Upper lobe of left lung (tissue), 6 donors: Measurements from ENCODE around the gene KRT86. TPM values are rescaled to one million over a fixed set of nuclear protein-coding genes. Genes with fewer than 3 reads are reported as not detected.
A peak's percentile ranks its signal among the peaks of the same experiment; 100 is the strongest.
"Not testable (repeated sequence)": the region's sequence is repeated elsewhere in the genome, so short reads cannot be mapped to it uniquely, and the experiment has no call there.

Experiments
- ATAC-seq, 2 donors: fragments of 200-7000 bp; cut with Tn5 transposase; one replicate each; pipeline ENCODE4 v1.9.1; 2022; ENCODE audit warnings: mild to moderate bottlenecking in 2 of 2, moderate library complexity in 2 of 2; ENCODE audit not compliant: low FRiP score in 2 of 2
- DNase-seq, 2 donors: peaks; one replicate each; pipeline ENCODE4 v3.0.0-alpha.2; 2019 to 2020
- H3K27ac ChIP-seq, 4 donors: fragments of 200-600 bp; sonication (generic); one replicate each; pipeline ENCODE4 v1.5.1; 2016 to 2019
- H3K27me3 ChIP-seq, 4 donors: fragments of 200-600 bp; sonication (generic); one replicate each; pipeline ENCODE4 v1.5.1; 2017 to 2019
- H3K36me3 ChIP-seq, 4 donors: fragments of 200-600 bp; sonication (generic); one replicate each; pipeline ENCODE4 v1.5.1; 2016 to 2019
- H3K4me1 ChIP-seq, 4 donors: fragments of 200-600 bp; sonication (generic); one replicate each; pipeline ENCODE4 v1.5.1; 2018 to 2019
- H3K4me3 ChIP-seq, 4 donors: fragments of 200-600 bp; sonication (generic); one replicate each; pipeline ENCODE4 v1.5.1; 2017 to 2019; ENCODE audit warnings: mild to moderate bottlenecking in 2 of 4, moderate library complexity in 1 of 4
- H3K9me3 ChIP-seq, 4 donors: fragments of 200-600 bp; sonication (generic); one replicate each; pipeline ENCODE4 v1.5.1; 2018 to 2019
- EP300 ChIP-seq, 4 donors: sonication (generic); formaldehyde crosslinking; IDR thresholded peaks; one replicate each; pipeline ENCODE4 v1.5.1; 2017; ENCODE audit warnings: antibody characterized with exemption in 4 of 4, control low read depth in 2 of 4
- POLR2A ChIP-seq, 4 donors: fragments of 450-650 bp; IDR thresholded peaks; one replicate each; pipeline ENCODE4 v1.5.1; 2016 to 2017; ENCODE audit warnings: antibody characterized with exemption in 4 of 4, mild to moderate bottlenecking in 2 of 4
- POLR2AphosphoS5 ChIP-seq, 2 donors: sonication (generic); formaldehyde crosslinking; IDR thresholded peaks; one replicate each; pipeline ENCODE4 v1.5.1; 2017; ENCODE audit warnings: antibody characterized with exemption in 2 of 2
- WGBS, 2 donors: methylation state at CpG; one replicate each; pipeline ENCODE4 v1.1.5; 2017 to 2018; 5-methylcytosine and 5-hydroxymethylcytosine counted together
- total RNA-seq, 6 donors: library from RNA; depleted of rRNA in 4 of 6; stranded (reverse); fragments of >200 nt in 4 of 6; gene quantifications; one replicate each; pipeline versions ENCODE4 v1.1.0 to v1.2.1, GENCODE V29; 2016 to 2021
- TF ChIP-seq, protein P1 (sequence below), 6 experiments: fragments of 450-650 bp in 4 of 6; fragments of 200-600 bp in 2 of 6; sonication (generic) in 2 of 6; IDR thresholded peaks; one replicate each; pipeline ENCODE4 v1.5.1; 2016 to 2019; ENCODE audit warnings: antibody characterized with exemption in 6 of 6
- donor health status: DM: no; HTN: no; CAD: no; lungs with moderate emphysema.
- donor health status: DM: no; HTN: yes; CAD: no; lungs with severe emphysema.

Gene KRT86
- total RNA-seq, 6 donors from 2014 or later: 0.30 to 1.5 (median 0.93) TPM; not detected in 2

DNA sequence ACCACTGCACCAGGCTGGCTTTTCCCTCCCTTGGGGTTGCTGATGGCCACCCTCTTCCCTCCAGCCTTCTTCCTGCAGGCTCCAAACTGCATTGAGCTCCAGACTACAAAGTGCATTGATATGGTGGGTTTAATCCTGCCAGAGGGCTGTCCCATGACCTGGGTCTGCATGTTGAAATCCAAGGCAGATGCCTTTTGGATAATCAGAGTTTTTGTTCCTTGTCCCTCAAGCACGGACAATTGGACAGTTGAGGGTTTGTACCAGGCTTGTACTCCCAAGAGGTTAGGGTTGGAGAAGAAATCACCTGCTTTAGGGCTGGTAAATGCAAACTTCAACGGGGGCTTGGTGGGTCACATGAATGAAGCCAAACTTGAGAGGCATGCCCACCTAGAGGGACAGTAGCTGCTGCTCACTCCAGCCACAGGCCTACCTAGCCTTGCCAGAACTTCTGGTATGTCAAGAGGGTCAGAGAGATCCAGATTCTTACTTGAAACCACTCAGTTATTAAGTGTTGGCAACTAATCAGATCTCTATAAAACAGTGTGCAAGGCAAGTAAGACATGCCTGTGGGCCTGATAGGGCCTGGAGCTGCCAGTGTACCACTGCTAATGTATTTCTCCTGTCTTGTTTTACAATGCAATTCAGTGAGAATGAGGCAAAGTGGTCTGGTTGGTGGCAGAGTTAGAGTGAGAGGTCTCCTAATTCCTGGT, 68.5 kb downstream of the KRT86 start:
- Histone ChIP-seq H3K4me3 (no peak overlapping the region), H3K27me3 (no peaks in the 10 kb centered on the region), H3K4me1 (peaks cover 0 to 4% (median 4%) of the 10 kb centered on the region in 4 donors), H3K9me3 (peaks cover 0 to 10% (median 0%) of the 10 kb centered on the region in 4 donors), H3K27ac (no peak overlapping the region), H3K36me3 (no peaks in the 10 kb centered on the region)
- TF ChIP-seq, protein P1, sequence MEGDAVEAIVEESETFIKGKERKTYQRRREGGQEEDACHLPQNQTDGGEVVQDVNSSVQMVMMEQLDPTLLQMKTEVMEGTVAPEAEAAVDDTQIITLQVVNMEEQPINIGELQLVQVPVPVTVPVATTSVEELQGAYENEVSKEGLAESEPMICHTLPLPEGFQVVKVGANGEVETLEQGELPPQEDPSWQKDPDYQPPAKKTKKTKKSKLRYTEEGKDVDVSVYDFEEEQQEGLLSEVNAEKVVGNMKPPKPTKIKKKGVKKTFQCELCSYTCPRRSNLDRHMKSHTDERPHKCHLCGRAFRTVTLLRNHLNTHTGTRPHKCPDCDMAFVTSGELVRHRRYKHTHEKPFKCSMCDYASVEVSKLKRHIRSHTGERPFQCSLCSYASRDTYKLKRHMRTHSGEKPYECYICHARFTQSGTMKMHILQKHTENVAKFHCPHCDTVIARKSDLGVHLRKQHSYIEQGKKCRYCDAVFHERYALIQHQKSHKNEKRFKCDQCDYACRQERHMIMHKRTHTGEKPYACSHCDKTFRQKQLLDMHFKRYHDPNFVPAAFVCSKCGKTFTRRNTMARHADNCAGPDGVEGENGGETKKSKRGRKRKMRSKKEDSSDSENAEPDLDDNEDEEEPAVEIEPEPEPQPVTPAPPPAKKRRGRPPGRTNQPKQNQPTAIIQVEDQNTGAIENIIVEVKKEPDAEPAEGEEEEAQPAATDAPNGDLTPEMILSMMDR (IDR thresholded peaks at IDR 0.05): no peak
- no peak for TF ChIP-seq EP300 (IDR thresholded peaks at IDR 0.05)
- no peak for TF ChIP-seq POLR2A (IDR thresholded peaks at IDR 0.05)
- no peak for DNase-seq
- WGBS, 2 donors: 75 to 76% methylated on average over 2 of the region's 2 CpGs
- peak; percentile 6 to 13 for ATAC-seq

DNA sequence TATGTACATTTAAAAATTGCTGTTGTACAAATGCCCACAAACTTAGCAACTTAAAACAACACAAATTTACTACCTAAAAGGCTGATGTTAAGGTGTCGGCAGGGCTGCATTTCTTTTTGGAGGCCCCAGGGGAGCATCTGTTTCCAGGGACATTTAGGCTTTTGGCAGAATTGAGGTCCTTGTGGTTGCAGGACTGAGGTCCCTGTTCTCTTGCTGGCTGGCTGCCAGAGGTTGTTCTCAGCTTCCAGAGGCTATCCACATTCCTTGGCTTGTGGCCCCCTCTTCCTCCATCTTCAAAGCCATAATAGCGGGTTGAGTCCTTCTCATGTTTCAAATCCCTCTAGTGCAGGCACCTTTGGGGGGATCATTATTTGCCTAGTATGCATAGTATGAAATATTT, 69.1 kb downstream of the KRT86 start:
- peaks cover 0 to 4% (median 4%) of the 10 kb centered on the region in 4 donors for H3K4me1 ChIP-seq
- H3K9me3 ChIP-seq: peaks cover 0 to 10% (median 0%) of the 10 kb centered on the region in 4 donors
- ATAC-seq: no peak
- 89 to 95% methylated on average over 2 of the region's 2 CpGs for WGBS, 2 donors
- H3K27ac ChIP-seq: no peak overlapping the region
- H3K4me3 ChIP-seq: no peak overlapping the region
- no peaks in the 10 kb centered on the region for H3K36me3 ChIP-seq
- DNase-seq: no peak
- TF ChIP-seq, protein P1 (IDR thresholded peaks at IDR 0.05): no peak
- no peak for TF ChIP-seq POLR2AphosphoS5 (IDR thresholded peaks at IDR 0.05)
- TF ChIP-seq EP300 (IDR thresholded peaks at IDR 0.05): no peak
- TF ChIP-seq POLR2A (IDR thresholded peaks at IDR 0.05): no peak
- H3K27me3 ChIP-seq: no peaks in the 10 kb centered on the region

DNA sequence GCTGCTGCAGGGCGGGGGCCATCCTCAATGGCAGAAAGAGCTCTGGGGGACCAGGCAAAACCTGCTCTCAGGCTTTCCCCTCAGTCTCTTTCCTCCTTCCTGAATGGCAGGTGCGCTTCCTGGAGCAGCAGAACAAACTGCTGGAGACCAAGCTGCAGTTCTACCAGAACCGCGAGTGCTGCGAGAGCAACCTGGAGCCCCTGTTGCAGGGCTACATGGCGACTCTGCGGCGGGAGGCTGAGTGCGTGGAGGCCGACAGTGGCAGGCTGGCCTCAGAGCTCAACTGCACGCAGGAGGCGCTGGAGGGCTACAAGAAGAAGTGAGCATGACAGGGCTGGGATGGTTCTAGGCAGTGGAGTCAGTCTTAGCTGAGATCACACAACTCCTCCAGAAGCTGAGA, 69.7 kb downstream of the KRT86 start:
- WGBS, 2 donors: 79 to 93% methylated on average over 10 to 12 of the region's 12 CpGs
- Histone ChIP-seq H3K27ac (no peak overlapping the region), H3K36me3 (no peaks in the 10 kb centered on the region), H3K9me3 (peaks cover 0 to 10% (median 0%) of the 10 kb centered on the region in 4 donors), H3K4me3 (no peak overlapping the region), H3K27me3 (no peaks in the 10 kb centered on the region), H3K4me1 (peaks cover 0 to 4% (median 4%) of the 10 kb centered on the region in 4 donors)
- ATAC-seq (no peak), DNase-seq (no peak)
- TF ChIP-seq, protein P1 (IDR thresholded peaks at IDR 0.05): no peak
- TF ChIP-seq POLR2AphosphoS5 (IDR thresholded peaks at IDR 0.05) (no peak), EP300 (IDR thresholded peaks at IDR 0.05) (no peak), POLR2A (IDR thresholded peaks at IDR 0.05) (no peak)

DNA sequence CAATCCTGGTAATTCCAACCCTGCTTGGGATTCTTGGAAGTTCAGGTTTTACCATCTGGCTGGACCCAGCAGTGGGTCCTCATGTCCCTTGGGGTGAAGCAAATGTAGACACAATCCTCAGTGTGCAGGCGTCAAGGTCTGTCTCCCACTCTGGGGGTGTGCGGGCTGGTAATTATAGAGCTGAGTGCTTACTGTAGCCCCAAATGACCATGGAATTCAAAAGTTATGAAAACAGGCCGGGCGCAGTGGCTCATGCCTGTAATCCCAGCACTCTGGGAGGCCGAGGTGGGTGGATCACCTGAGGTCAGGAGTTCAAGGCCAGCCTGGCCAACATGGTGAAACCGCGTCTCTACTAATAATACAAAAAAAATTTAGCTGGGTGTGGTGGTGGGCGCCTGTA, 70.6 kb downstream of the KRT86 start:
- DNase-seq, ATAC-seq, H3K27ac ChIP-seq, H3K9me3 ChIP-seq, H3K4me1 ChIP-seq, H3K27me3 ChIP-seq, H3K4me3 ChIP-seq, H3K36me3 ChIP-seq: not testable (repeated sequence)
- WGBS, 2 donors: 84 to 91% methylated on average over 7 to 8 of the region's 8 CpGs

DNA sequence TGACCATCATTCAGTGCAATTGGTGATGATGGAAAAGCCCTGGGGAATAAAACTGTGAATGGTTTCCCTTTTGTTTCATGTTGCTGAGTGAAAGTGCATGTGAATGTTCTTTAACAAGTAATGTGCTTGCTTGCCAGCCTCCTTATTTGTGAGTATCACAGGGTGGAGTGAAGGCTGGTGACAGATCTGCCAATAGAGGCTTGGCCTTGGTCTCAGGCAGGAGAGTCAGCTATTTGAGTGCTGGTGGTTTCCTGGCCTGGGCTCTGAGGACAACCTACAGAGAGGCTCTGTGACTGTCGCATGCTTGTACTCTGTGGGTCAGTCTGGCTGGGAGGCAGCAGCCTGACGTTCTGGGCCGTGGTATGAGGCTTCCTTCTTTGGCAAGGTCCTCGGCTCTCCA, 72.1 kb downstream of the KRT86 start:
- Histone ChIP-seq H3K9me3 (peaks cover 0 to 10% (median 0%) of the 10 kb centered on the region in 4 donors), H3K4me3 (no peak overlapping the region), H3K27me3 (no peaks in the 10 kb centered on the region), H3K27ac (no peak overlapping the region), H3K4me1 (peaks cover 3 to 10% (median 7%) of the 10 kb centered on the region in 4 donors), H3K36me3 (no peaks in the 10 kb centered on the region)
- ATAC-seq (peak in 1 of 2 donors; percentile 64), DNase-seq (peak in 1 of 2 donors; percentile 68)
- 23 to 35% methylated on average over 4 of the region's 4 CpGs for WGBS, 2 donors
- TF ChIP-seq, protein P1 (IDR thresholded peaks at IDR 0.05): no peak
- no peak for TF ChIP-seq POLR2A (IDR thresholded peaks at IDR 0.05)
